HCT116 (cell line): Measurements from ENCODE around the gene ABCD1.

Source experiments
- CTCF ChIP-seq, 3 experiments: fragments of 200-600 bp in 1 of 3; sonication (generic) in 1 of 3; IDR thresholded peaks in 2 of 3; conservative IDR thresholded peaks in 1 of 3; 2 replicates each; pipeline ENCODE4 v1.5.1; 2012 to 2017; ENCODE audit warnings: low read depth in 2 of 3, low read length in 2 of 3, antibody characterized with exemption in 1 of 3, borderline replicate concordance in 1 of 3, control low read depth in 1 of 3, mild to moderate bottlenecking in 1 of 3, mixed read lengths in 1 of 3, mixed run types in 1 of 3, moderate library complexity in 1 of 3; ENCODE audit not compliant: insufficient read depth in 1 of 3
- EZH2phosphoT487 ChIP-seq: fragments of 200-600 bp; IDR thresholded peaks from 2 replicates; pipeline ENCODE4 v1.6.1; 2018; ENCODE audit warnings: antibody characterized with exemption, borderline replicate concordance
- JUND ChIP-seq: IDR thresholded peaks from 2 replicates; pipeline ENCODE4 v1.6.1; 2012
- MAX ChIP-seq: IDR thresholded peaks from 2 replicates; pipeline ENCODE4 v1.6.1; 2012
- POLR2A ChIP-seq: IDR thresholded peaks from 2 replicates; pipeline ENCODE4 v1.7.0; 2011; ENCODE audit warnings: borderline replicate concordance; ENCODE audit not compliant: insufficient read depth, insufficient read length; ENCODE audit errors: extremely low read depth

GRCh38 chrX:153782313-153782712 lies 57.7 kb downstream of the ABCD1 start:
- TF ChIP-seq CTCF (IDR thresholded peaks at IDR 0.05 in 2 of 3, conservative IDR thresholded peaks at IDR 0.05 in 1 of 3; ENCODE audit: borderline replicate concordance in 1 of 3, insufficient read depth in 1 of 3, low read depth in 2 of 3, low read length in 2 of 3) (no peak), JUND (no peak), POLR2A (no peak), MAX (no peak), EZH2phosphoT487 (no peak)
